KMS-11 (cell line): ENCODE results near the gene CHRD.
A peak's percentile ranks its signal among the peaks of the same experiment; 100 is the strongest.

Experiments
- H2AFZ ChIP-seq: fragments of 200-600 bp; sonication (generic); 2 replicates; pipeline ENCODE4 v1.6.1; 2016; ENCODE audit warnings: antibody characterized with exemption, mixed run types, low read depth
- H3K27ac ChIP-seq: fragments of 200-600 bp; sonication (generic); 2 replicates; pipeline ENCODE4 v1.6.1; 2016; ENCODE audit warnings: mild to moderate bottlenecking, mixed run types
- H3K27me3 ChIP-seq: fragments of 200-600 bp; sonication (generic); 2 replicates; pipeline ENCODE4 v1.6.1; 2017; ENCODE audit warnings: mild to moderate bottlenecking, low read depth, mixed run types, moderate library complexity; ENCODE audit not compliant: insufficient read depth
- H3K36me3 ChIP-seq: fragments of 200-600 bp; sonication (generic); 2 replicates; pipeline ENCODE4 v1.6.1; 2017; ENCODE audit warnings: mild to moderate bottlenecking, mixed run types; ENCODE audit not compliant: insufficient read depth
- H3K4me1 ChIP-seq: fragments of 200-600 bp; sonication (generic); 2 replicates; pipeline ENCODE4 v1.6.1; 2016; ENCODE audit warnings: mild to moderate bottlenecking, low read depth, mixed run types; ENCODE audit not compliant: poor library complexity, severe bottlenecking
- H3K4me2 ChIP-seq: fragments of 200-600 bp; sonication (generic); 2 replicates; pipeline ENCODE4 v1.7.0; 2016; ENCODE audit warnings: mild to moderate bottlenecking, mixed run types
- H3K4me3 ChIP-seq: fragments of 200-600 bp; sonication (generic); IDR thresholded peaks from 2 replicates; pipeline ENCODE4 v1.6.1; 2017; ENCODE audit warnings: low read depth, low read length, mixed read lengths; ENCODE audit not compliant: insufficient read depth
- H3K79me2 ChIP-seq: fragments of 200-600 bp; sonication (generic); 2 replicates; pipeline ENCODE4 v1.6.1; 2016; ENCODE audit warnings: low read depth, mixed run types; ENCODE audit not compliant: insufficient read depth
- H3K9ac ChIP-seq: fragments of 200-600 bp; sonication (generic); 2 replicates; pipeline ENCODE4 v1.6.1; 2016; ENCODE audit warnings: mild to moderate bottlenecking, mixed run types
- H4K20me1 ChIP-seq: fragments of 200-600 bp; sonication (generic); 2 replicates; pipeline ENCODE4 v1.6.1; 2016; ENCODE audit warnings: mild to moderate bottlenecking, mixed run types; ENCODE audit not compliant: insufficient read depth
- TF ChIP-seq, protein P1 (sequence below): fragments of 200-600 bp; sonication (generic); conservative IDR thresholded peaks from 2 replicates; pipeline ENCODE4 v1.6.1; 2017; ENCODE audit warnings: low read depth, mild to moderate bottlenecking, antibody characterized with exemption, low read length, moderate library complexity, mixed read lengths

The CHRD gene

GRCh38 chr3:184353546-184353941 is 26.3 kb upstream of the CHRD start:
- H3K9ac ChIP-seq = no peak overlapping the region
- H3K4me2 ChIP-seq = no peak overlapping the region

GRCh38 chr3:184354121-184354728 is 25.6 kb upstream of the CHRD start:
- Histone ChIP-seq H3K4me2 (no peak overlapping the region), H3K27me3 (no peaks in the 10 kb centered on the region), H2AFZ (no peak overlapping the region), H3K9ac (no peak overlapping the region), H3K4me3 (no peak overlapping the region), H4K20me1 (no peaks in the 10 kb centered on the region), H3K4me1 (no peaks in the 10 kb centered on the region), H3K36me3 (no peaks in the 10 kb centered on the region), H3K27ac (no peak overlapping the region), H3K79me2 (no peaks in the 10 kb centered on the region)
- TF ChIP-seq, protein P1, sequence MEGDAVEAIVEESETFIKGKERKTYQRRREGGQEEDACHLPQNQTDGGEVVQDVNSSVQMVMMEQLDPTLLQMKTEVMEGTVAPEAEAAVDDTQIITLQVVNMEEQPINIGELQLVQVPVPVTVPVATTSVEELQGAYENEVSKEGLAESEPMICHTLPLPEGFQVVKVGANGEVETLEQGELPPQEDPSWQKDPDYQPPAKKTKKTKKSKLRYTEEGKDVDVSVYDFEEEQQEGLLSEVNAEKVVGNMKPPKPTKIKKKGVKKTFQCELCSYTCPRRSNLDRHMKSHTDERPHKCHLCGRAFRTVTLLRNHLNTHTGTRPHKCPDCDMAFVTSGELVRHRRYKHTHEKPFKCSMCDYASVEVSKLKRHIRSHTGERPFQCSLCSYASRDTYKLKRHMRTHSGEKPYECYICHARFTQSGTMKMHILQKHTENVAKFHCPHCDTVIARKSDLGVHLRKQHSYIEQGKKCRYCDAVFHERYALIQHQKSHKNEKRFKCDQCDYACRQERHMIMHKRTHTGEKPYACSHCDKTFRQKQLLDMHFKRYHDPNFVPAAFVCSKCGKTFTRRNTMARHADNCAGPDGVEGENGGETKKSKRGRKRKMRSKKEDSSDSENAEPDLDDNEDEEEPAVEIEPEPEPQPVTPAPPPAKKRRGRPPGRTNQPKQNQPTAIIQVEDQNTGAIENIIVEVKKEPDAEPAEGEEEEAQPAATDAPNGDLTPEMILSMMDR = peak; percentile 84

More at GRCh38 chr3:184353546-184353941, 26.3 kb upstream of the CHRD start:
- Histone ChIP-seq H3K4me3 (no peak overlapping the region), H3K79me2 (no peaks in the 10 kb centered on the region), H4K20me1 (no peaks in the 10 kb centered on the region), H3K27ac (no peak overlapping the region), H2AFZ (no peak overlapping the region), H3K4me1 (no peaks in the 10 kb centered on the region), H3K36me3 (no peaks in the 10 kb centered on the region), H3K27me3 (no peaks in the 10 kb centered on the region)
- TF ChIP-seq, protein P1 = no peak

DNA sequence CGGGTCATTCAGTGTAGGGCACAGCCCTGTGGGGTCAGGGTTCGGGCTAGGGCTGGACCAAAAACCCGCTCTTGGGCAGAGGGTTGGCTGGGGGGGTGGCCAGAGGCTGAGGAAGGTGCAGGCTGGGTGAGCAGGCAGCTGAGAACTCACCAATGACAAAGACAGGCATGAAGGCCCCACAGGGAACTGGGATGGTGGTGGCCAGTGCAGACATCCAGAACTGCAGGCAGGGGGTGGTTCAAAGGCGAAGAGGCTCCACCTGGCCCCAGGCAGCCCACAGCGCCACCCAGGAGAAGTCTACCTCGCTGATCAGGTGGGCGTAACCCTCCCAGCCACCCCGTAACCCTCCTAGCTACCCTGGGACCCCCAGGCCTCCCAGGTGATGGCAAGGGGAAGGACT is 25.1 kb upstream of the CHRD start:
- Histone ChIP-seq H3K36me3 (no peaks in the 10 kb centered on the region), H3K27me3 (no peaks in the 10 kb centered on the region), H4K20me1 (no peaks in the 10 kb centered on the region), H3K27ac (no peak overlapping the region), H3K4me2 (no peak overlapping the region), H3K9ac (no peak overlapping the region), H3K79me2 (no peaks in the 10 kb centered on the region), H3K4me1 (no peaks in the 10 kb centered on the region), H2AFZ (no peak overlapping the region), H3K4me3 (no peak overlapping the region)
- TF ChIP-seq, protein P1 = no peak

- Histone ChIP-seq H3K4me3 (no peak overlapping the region), H3K4me2 (no peak overlapping the region), H3K36me3 (no peaks in the 10 kb centered on the region), H3K27me3 (no peaks in the 10 kb centered on the region), H2AFZ (no peak overlapping the region), H3K27ac (no peak overlapping the region), H4K20me1 (no peaks in the 10 kb centered on the region), H3K4me1 (peaks cover 5% of the 10 kb centered on the region), H3K79me2 (no peaks in the 10 kb centered on the region), H3K9ac (no peak overlapping the region)
- TF ChIP-seq, protein P1 = no peak
These were observed 24.4 kb upstream of the CHRD start for GRCh38 chr3:184355261-184356040.
